AG04450 (cell line): ENCODE data around the gene UBXN7. TPM values are rescaled to one million over a fixed set of nuclear protein-coding genes. Genes with fewer than 3 reads are reported as not detected.

Experiments
- CTCF ChIA-PET: fragments of 300-600, 350-600 bp; formaldehyde crosslinking; extraction: SDS; loops from one replicate; lab custom pipeline; 2022; ENCODE audit warnings: antibody characterized with exemption, inconsistent platforms; lab: Charles Lee
- POLR2A ChIA-PET: fragments of 350-600 bp; formaldehyde crosslinking; extraction: SDS; loops from one replicate; lab custom pipeline; 2021; ENCODE audit warnings: antibody characterized with exemption, inconsistent platforms; lab: Yijun Ruan, JAX
- DNase-seq: peaks from one replicate; pipeline ENCODE4 v3.0.0-alpha.2; 2011; ENCODE audit warnings: low read depth, low spot score
- H3K27ac ChIP-seq: one replicate; pipeline ENCODE4 v1.5.1; 2012; ENCODE audit warnings: low read depth, low read length, control low read depth
- H3K27me3 ChIP-seq: one replicate; pipeline ENCODE4 v1.6.0; 2012; ENCODE audit warnings: low read length; ENCODE audit not compliant: control insufficient read depth, insufficient read depth
- H3K4me3 ChIP-seq: 2 replicates; pipeline ENCODE4 v1.5.1; 2011; ENCODE audit warnings: mild to moderate bottlenecking, low read depth, low read length, control low read depth
- H3K9me3 ChIP-seq: 2 replicates; pipeline ENCODE4 v1.5.1; 2012; ENCODE audit warnings: low read length; ENCODE audit not compliant: control insufficient read depth, insufficient read depth
- polyA plus RNA-seq: library from polyadenylated mRNA; depleted of rRNA; stranded (reverse); fragments of >200 nt; gene quantifications from 2 replicates; pipeline ENCODE4 v1.2.3, GENCODE V29; 2011
- TF ChIP-seq, protein P1 (sequence below): IDR thresholded peaks from 2 replicates; pipeline ENCODE4 v1.5.1; 2011; ENCODE audit warnings: low read depth, low read length, control low read depth, inconsistent platforms

Gene UBXN7
- polyA plus RNA-seq, 1 experiment, result 28.6 TPM

DNA sequence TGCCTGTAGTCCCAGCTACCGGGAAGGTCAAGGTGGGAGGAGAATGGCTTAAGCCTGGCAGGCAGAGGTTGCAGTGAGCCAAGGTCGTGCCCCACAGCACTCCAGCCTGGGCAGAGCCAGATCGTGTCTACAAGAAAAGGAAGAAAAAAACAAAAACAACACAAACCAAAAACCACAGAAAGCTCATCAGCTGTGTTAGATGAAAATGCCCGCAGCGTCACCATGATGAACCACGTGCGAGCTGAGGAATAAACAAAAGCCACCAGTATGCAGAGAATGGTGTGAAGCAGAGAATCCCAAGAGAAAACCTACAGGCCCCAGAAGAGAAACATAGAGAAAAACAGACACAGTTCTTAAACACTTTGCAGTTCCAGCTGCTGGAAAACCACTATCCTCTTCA is 74.3 kb downstream of the UBXN7 start:
- Histone ChIP-seq H3K27ac (no peak overlapping the region), H3K9me3 (no peaks in the 10 kb centered on the region), H3K4me3 (no peak overlapping the region), H3K27me3 (no peaks in the 10 kb centered on the region)
- ChIA-PET POLR2A (no interaction called here), CTCF (no interaction called here)
- TF ChIP-seq, protein P1, sequence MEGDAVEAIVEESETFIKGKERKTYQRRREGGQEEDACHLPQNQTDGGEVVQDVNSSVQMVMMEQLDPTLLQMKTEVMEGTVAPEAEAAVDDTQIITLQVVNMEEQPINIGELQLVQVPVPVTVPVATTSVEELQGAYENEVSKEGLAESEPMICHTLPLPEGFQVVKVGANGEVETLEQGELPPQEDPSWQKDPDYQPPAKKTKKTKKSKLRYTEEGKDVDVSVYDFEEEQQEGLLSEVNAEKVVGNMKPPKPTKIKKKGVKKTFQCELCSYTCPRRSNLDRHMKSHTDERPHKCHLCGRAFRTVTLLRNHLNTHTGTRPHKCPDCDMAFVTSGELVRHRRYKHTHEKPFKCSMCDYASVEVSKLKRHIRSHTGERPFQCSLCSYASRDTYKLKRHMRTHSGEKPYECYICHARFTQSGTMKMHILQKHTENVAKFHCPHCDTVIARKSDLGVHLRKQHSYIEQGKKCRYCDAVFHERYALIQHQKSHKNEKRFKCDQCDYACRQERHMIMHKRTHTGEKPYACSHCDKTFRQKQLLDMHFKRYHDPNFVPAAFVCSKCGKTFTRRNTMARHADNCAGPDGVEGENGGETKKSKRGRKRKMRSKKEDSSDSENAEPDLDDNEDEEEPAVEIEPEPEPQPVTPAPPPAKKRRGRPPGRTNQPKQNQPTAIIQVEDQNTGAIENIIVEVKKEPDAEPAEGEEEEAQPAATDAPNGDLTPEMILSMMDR, result no peak
- no peak for DNase-seq

DNA sequence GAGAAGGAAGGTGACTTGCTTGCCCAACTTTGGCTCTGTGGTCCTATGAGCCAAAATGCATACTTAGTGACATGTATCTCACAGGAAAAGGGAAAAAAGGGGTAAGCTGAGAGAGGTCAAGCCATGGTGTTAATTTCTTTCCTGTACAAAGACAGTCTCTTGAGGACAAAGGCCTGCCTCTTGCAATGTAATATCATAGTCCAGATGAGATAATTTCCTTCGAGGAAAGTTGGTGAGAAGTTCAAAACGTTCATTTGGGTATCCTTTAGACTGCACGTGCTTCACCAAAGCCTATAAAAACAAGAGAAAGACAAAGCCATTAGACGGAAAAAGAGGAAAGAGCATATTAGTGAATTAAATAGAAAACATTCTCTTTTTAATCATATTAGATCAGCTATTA is 75.7 kb downstream of the UBXN7 start:
- POLR2A ChIA-PET, result no interaction called here
- no peaks in the 10 kb centered on the region for H3K9me3 ChIP-seq
- no peak overlapping the region for H3K27ac ChIP-seq
- no peak overlapping the region for H3K4me3 ChIP-seq
- TF ChIP-seq, protein P1, result no peak
- no peaks in the 10 kb centered on the region for H3K27me3 ChIP-seq
- DNase-seq, result no peak
- CTCF ChIA-PET, result no interaction called here

DNA sequence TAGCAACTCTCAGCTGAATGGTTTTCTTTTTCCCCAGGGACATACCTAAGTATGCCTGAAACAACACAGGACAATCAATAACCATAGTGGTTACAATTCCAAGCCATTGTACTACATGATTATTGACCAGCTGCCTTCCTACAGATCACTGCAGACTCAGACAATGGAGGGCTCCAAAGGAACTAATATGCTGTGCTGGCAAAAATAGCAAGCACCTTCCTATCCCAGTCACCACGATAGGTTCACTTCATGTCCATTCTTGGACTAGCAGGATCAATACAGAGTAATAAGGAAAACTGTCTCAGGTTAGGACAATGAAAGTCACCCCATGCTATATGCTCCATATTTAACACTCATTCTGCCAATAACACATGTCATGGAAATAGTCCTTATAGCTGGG is 76.6 kb downstream of the UBXN7 start:
- TF ChIP-seq, protein P1, result no peak
- no peak for DNase-seq
- H3K4me3 ChIP-seq, result no peak overlapping the region
- H3K9me3 ChIP-seq, result no peaks in the 10 kb centered on the region
- ChIA-PET CTCF (no interaction called here), POLR2A (no interaction called here)
- no peak overlapping the region for H3K27ac ChIP-seq
- no peaks in the 10 kb centered on the region for H3K27me3 ChIP-seq

DNA sequence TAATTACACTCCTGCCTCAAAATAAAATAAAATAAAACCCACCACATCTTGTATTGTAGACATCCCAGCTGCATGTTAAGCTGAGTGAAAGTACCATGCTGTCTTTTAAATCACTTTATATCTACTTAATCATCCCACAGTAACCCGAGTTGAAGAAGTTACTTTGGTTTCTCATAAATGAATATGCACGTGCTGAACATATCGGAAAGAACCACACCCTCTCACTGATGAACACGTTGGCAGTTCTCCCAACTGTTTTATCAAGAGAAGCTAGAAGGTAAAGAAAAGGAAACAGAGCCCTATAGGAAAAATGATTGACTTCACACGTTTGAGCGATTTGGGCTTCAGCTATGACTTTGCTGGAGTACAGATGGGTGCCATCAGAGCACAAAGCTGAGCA is 78.1 kb downstream of the UBXN7 start:
- TF ChIP-seq, protein P1, result no peak
- Histone ChIP-seq H3K27ac (no peak overlapping the region), H3K4me3 (no peak overlapping the region), H3K9me3 (no peaks in the 10 kb centered on the region), H3K27me3 (no peaks in the 10 kb centered on the region)
- no peak for DNase-seq
- ChIA-PET POLR2A (no interaction called here), CTCF (no interaction called here)

DNA sequence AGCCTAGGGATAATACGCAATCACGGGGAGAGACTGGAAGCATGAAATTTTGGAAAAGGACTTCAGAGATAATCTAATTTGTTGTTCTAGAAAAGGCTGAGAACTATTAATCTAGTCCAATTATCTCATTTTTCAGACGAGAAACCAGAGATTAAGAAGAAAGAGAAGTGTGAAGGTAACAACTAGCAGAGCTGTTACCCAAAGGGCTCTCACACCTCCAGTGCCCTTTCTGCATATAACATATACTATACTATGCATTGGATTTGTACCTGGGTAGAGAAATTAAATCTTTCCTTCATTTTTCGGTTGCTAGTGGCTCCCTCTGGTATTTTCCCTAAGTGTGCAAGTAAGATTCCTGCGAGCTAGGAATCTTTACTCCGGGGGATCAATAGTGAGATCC is 80.7 kb downstream of the UBXN7 start:
- Histone ChIP-seq H3K9me3 (no peaks in the 10 kb centered on the region), H3K27me3 (no peaks in the 10 kb centered on the region), H3K4me3 (no peak overlapping the region), H3K27ac (no peak overlapping the region)
- ChIA-PET POLR2A (no interaction called here), CTCF (interaction anchor here (0.8 kb wide), 1 partner anchor 18 kb away, joined by 5 read pairs; no protein-coding TSS in a partner anchor)
- TF ChIP-seq, protein P1, result no peak
- no peak for DNase-seq
